ENCODE data around the gene TTLL7. TPM values are rescaled to one million over a fixed set of nuclear protein-coding genes. Genes with fewer than 3 reads are reported as not detected.
A peak's percentile ranks its signal among the peaks of the same experiment; 100 is the strongest.
"Not testable (repeated sequence)": the region's sequence is repeated elsewhere in the genome, so short reads cannot be mapped to it uniquely, and the experiment has no call there.

Gene TTLL7
- total RNA-seq, 1 experiment from 2014 or later = 3.7 TPM

DNA sequence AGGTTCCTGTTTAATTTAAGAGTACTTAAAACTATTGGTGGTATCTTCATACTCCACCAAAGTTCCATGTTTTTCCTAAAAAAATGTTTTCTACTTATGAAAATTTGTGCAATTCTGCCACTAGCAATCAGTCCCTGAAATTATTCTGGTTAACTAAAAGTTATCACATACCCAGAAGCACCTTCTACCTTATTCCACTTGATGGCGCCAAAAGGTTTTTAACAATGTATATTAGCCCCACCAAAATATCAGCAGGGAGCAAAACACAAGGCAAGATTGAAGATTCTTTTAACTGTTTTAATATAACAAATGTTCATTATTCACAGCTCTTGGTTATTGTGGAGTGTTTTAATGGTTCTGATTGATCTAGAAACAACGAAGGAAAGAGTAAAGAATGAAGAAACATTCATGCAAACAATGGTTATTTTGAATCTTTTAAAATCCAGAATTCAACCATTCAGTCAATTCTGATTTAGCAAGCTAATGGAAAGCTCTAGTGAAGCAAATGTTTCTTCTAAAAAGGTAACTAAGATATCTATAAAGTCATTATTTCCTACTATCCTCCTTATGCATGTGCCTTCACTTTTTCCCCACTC, 67.2 kb downstream of the TTLL7 start:
- peak; percentile 15 for DNase-seq
- Histone ChIP-seq H3K4me3 (ENCODE audit: insufficient read depth, low read depth, low read length) (no peak overlapping the region), H3K36me3 (replicated peaks; ENCODE audit: control insufficient read depth, insufficient read depth, low read length) (no peaks in the 10 kb centered on the region), H3K27me3 (ENCODE audit: control insufficient read depth, insufficient read depth, low read length) (no peaks in the 10 kb centered on the region)

- DNase-seq = no peak
- Histone ChIP-seq H3K27me3 (ENCODE audit: control insufficient read depth, insufficient read depth, low read length) (no peaks in the 10 kb centered on the region), H3K36me3 (replicated peaks; ENCODE audit: control insufficient read depth, insufficient read depth, low read length) (no peaks in the 10 kb centered on the region), H3K4me3 (ENCODE audit: insufficient read depth, low read depth, low read length) (no peak overlapping the region)
Measured at GRCh38 chr1:83929184-83929583, 69.7 kb downstream of the TTLL7 start.

DNA sequence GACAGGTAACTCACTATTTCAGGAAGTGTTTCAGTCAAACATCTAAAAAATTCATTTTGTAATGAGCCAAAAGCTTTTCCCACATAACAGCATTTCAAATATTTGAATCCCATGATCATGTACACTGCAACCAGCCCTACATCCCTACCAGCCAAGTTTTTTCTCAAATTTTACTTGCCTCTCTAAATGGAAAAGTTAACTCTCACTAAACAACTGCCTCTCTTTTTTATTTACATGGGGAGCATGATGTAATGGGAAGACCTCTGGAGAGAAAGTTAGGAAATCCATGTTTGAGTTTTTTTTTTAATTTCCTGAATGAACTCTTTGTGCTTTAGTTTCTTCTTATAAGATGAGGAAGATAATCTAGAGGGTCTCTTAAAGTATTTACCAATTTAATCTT, 70.5 kb downstream of the TTLL7 start:
- Histone ChIP-seq H3K36me3 (replicated peaks; ENCODE audit: control insufficient read depth, insufficient read depth, low read length) (no peaks in the 10 kb centered on the region), H3K27me3 (ENCODE audit: control insufficient read depth, insufficient read depth, low read length) (no peaks in the 10 kb centered on the region), H3K4me3 (ENCODE audit: insufficient read depth, low read depth, low read length) (no peak overlapping the region)
- DNase-seq = no peak

- Histone ChIP-seq H3K36me3 (replicated peaks; ENCODE audit: control insufficient read depth, insufficient read depth, low read length) (no peaks in the 10 kb centered on the region), H3K4me3 (ENCODE audit: insufficient read depth, low read depth, low read length) (no peak overlapping the region), H3K27me3 (ENCODE audit: control insufficient read depth, insufficient read depth, low read length) (no peaks in the 10 kb centered on the region)
- no peak for DNase-seq
Measured at GRCh38 chr1:83927701-83928100, 71.2 kb downstream of the TTLL7 start.

DNA sequence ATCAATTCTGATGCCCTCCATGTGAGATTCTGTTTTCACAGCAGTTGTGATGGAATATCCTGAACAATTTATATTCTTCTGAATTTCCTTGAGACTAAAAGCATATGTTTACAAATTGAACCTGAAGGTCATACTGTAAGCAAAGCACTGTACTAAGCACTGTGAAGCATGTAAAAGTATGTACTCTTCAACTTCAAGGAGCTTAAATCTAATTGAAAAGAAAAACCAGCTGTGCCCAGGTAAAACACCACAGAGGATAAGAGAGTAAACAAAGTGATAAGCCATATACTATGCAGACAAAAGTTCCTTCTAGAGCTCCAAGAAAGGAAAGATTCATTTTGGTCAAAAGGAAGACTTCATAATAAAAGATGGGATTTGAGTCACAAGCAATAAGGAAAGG, 71.9 kb downstream of the TTLL7 start:
- Histone ChIP-seq H3K27me3 (ENCODE audit: control insufficient read depth, insufficient read depth, low read length) (no peaks in the 10 kb centered on the region), H3K4me3 (ENCODE audit: insufficient read depth, low read depth, low read length) (no peak overlapping the region), H3K36me3 (replicated peaks; ENCODE audit: control insufficient read depth, insufficient read depth, low read length) (no peaks in the 10 kb centered on the region)
- no peak for DNase-seq

DNA sequence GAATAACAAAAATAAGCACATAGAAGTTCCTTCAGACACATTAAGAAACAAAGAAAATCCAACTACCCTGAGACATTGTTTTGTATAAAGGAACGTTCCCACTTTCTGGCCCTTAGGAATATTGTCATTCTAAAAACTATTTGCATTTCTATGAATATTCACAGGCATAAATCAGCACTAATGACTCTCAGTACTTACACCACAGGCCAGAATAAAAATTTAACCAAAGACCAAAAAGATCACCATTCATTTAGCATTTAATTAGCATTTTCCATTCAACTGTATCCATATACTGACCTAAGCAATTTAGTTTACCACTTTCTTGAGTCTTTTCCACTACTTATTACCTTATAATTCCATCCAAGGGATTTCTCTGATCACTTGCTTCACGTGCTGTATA, 75.4 kb downstream of the TTLL7 start:
- no peak for DNase-seq
- Histone ChIP-seq H3K27me3 (ENCODE audit: control insufficient read depth, insufficient read depth, low read length) (no peaks in the 10 kb centered on the region), H3K36me3 (replicated peaks; ENCODE audit: control insufficient read depth, insufficient read depth, low read length) (no peaks in the 10 kb centered on the region), H3K4me3 (ENCODE audit: insufficient read depth, low read depth, low read length) (no peak overlapping the region)

GRCh38 chr1:83922431-83922830, 76.5 kb downstream of the TTLL7 start:
- Histone ChIP-seq H3K27me3 (ENCODE audit: control insufficient read depth, insufficient read depth, low read length) (no peaks in the 10 kb centered on the region), H3K36me3 (replicated peaks; ENCODE audit: control insufficient read depth, insufficient read depth, low read length) (no peaks in the 10 kb centered on the region), H3K4me3 (ENCODE audit: insufficient read depth, low read depth, low read length) (no peak overlapping the region)
- no peak for DNase-seq

DNA sequence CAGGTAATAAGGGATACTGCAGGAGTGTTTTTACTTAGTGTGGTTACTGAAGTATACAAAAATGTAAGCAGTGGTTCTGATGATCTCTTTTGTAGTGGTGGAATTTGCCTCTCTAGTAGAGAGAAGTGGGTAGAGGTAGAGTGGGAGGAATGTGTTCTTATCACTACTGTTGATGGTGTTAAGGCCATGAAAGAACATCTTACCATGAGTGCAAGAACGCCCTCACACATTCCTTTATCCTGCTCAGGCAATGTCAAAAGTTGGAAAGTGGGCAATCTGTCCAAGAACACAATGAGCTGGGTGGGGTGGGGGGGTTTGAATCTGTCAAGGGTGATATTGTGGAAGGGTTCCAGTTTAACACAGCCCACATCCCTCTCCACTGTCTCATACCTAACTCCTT, 78.6 kb downstream of the TTLL7 start:
- no peak for DNase-seq
- Histone ChIP-seq H3K36me3 (replicated peaks; ENCODE audit: control insufficient read depth, insufficient read depth, low read length) (no peaks in the 10 kb centered on the region), H3K4me3 (ENCODE audit: insufficient read depth, low read depth, low read length) (no peak overlapping the region), H3K27me3 (ENCODE audit: control insufficient read depth, insufficient read depth, low read length) (no peaks in the 10 kb centered on the region)

- DNase-seq = no peak
- Histone ChIP-seq H3K27me3 (ENCODE audit: control insufficient read depth, insufficient read depth, low read length) (no peaks in the 10 kb centered on the region), H3K36me3 (replicated peaks; ENCODE audit: control insufficient read depth, insufficient read depth, low read length) (no peaks in the 10 kb centered on the region), H3K4me3 (ENCODE audit: insufficient read depth, low read depth, low read length) (no peak overlapping the region)
Measured at GRCh38 chr1:83919872-83920271, 79.1 kb downstream of the TTLL7 start.

DNA sequence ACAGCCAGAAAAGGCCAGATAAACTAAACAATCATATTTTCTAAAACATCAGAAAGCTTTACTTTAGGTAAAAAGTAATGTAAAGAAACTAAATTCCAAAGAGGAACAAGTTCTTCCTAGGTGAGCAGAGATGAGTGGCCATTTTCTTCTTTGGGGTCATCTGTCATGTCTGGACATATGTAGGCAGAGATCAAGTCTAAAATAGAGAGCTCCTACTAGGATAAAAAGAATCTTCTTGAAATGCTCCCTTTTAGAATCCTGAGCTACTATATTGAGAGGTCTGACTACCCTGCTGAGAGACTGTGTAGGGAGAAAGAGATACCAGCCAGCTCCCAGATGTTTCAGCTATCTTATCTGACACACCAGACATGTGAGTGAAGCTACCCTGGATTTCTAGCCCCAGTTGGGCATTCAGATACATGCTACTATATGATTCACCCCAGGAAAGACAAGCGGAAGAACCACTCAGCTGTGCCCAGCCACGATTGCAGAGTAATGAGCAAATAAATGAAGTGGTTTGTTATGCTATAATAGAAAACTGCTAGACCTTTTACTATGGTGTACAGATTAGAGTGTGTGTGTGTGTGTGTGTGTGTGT, 80.1 kb downstream of the TTLL7 start:
- no peak for DNase-seq
- no peaks in the 10 kb centered on the region for H3K27me3 ChIP-seq (ENCODE audit: control insufficient read depth, insufficient read depth, low read length)
- H3K36me3 ChIP-seq (replicated peaks; ENCODE audit: control insufficient read depth, insufficient read depth, low read length) = no peaks in the 10 kb centered on the region
- H3K4me3 ChIP-seq (ENCODE audit: insufficient read depth, low read depth, low read length) = no peak overlapping the region

DNA sequence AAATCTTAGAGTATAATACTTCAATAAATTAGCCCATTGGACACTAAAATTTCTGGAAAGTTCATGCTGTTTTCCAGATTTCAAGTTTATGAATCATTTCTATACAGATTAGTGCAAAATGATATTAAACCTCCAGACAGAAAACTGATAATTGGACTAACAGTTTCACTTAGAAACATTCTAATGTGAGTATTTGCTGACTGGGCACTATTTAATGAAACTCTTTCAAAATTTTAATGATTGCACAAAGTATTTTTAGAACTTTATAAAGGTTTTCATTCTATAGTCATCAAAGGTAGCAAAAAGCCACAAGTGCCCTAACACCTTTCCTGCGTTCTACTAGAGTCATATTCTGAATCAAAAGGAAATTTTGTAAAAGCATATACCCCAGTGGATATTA, 81.0 kb downstream of the TTLL7 start:
- H3K36me3 ChIP-seq (replicated peaks; ENCODE audit: control insufficient read depth, insufficient read depth, low read length) = no peaks in the 10 kb centered on the region
- H3K4me3 ChIP-seq (ENCODE audit: insufficient read depth, low read depth, low read length) = no peak overlapping the region

GRCh38 chr1:83916094-83916493, 82.8 kb downstream of the TTLL7 start:
- H3K4me3 ChIP-seq (ENCODE audit: insufficient read depth, low read depth, low read length); H3K27me3 ChIP-seq (ENCODE audit: control insufficient read depth, insufficient read depth, low read length); DNase-seq; H3K36me3 ChIP-seq (replicated peaks; ENCODE audit: control insufficient read depth, insufficient read depth, low read length): not testable (repeated sequence)

More for the DNA sequence above, 81.0 kb downstream of the TTLL7 start:
- no peaks in the 10 kb centered on the region for H3K27me3 ChIP-seq (ENCODE audit: control insufficient read depth, insufficient read depth, low read length)
- no peak for DNase-seq

DNA sequence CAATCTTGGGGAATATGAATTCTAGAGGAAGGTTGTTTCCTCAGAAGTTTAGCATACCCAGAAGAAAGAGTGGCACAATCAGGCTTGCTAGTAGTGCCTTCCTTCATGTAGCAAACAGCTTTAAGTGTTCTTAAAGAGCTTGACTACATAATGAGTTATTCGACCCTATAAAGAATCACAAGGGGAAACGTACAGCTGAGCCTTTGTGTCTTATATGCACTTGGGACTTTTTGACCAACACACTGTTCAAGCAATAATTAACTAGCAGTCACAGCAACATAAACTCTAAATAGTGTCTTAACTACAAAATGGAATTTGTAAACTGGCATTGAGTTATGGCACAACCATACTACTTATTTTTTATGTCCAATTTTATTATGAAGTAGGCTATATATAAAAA, 86.1 kb downstream of the TTLL7 start:
- Histone ChIP-seq H3K27me3 (ENCODE audit: control insufficient read depth, insufficient read depth, low read length) (no peaks in the 10 kb centered on the region), H3K4me3 (ENCODE audit: insufficient read depth, low read depth, low read length) (no peak overlapping the region), H3K36me3 (replicated peaks; ENCODE audit: control insufficient read depth, insufficient read depth, low read length) (no peaks in the 10 kb centered on the region)
- no peak for DNase-seq

DNA sequence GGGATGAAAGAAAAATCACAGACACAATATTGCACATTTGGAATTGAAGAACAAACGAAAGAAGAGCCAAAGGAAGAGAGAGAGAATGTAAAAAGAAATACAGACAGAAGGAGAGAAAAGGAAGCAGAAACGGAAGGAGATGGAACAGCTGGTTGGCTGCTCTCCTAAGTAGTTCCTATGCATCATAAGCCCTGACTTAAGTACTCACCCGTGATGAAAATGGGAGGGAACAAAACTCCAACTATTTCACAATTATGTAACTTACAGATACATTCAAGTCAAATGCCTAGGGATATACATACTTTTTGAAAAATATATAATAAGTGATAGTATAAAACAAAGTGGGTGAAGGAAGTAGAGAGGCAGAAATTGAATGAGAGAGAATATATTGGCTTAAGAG, 88.5 kb downstream of the TTLL7 start:
- no peaks in the 10 kb centered on the region for H3K27me3 ChIP-seq (ENCODE audit: control insufficient read depth, insufficient read depth, low read length)
- DNase-seq = no peak
- no peaks in the 10 kb centered on the region for H3K36me3 ChIP-seq (replicated peaks; ENCODE audit: control insufficient read depth, insufficient read depth, low read length)
- H3K4me3 ChIP-seq (ENCODE audit: insufficient read depth, low read depth, low read length) = no peak overlapping the region

DNA sequence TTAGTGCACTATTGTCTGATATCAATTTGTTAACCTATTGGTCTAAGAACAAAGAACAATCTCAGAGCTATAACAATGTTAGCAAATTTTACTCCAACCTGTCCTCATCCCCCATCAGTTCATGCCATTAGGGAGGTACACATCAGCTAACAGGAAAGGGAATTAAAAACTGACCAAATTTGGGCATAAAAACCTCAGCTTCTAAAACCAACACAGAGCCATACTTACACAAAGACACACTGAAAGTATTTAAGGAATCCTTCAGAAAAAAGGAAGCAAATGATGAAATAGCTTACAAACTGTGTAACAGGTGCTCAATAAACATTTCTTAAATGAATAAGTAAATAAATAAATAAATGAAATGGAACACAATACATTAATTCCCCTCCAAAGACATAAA, 89.2 kb downstream of the TTLL7 start:
- DNase-seq = no peak
- H3K4me3 ChIP-seq (ENCODE audit: insufficient read depth, low read depth, low read length) = no peak overlapping the region
- no peaks in the 10 kb centered on the region for H3K36me3 ChIP-seq (replicated peaks; ENCODE audit: control insufficient read depth, insufficient read depth, low read length)
- no peaks in the 10 kb centered on the region for H3K27me3 ChIP-seq (ENCODE audit: control insufficient read depth, insufficient read depth, low read length)

Measured in H7 (cell line).